HCT116 (cell line): Measurements from ENCODE around the gene CELSR3. TPM values are rescaled to one million over a fixed set of nuclear protein-coding genes. Genes with fewer than 3 reads are reported as not detected.

Experiments
- ATAC-seq: fragments of 200-7000 bp; cut with Tn5 transposase; 2 replicates; pipeline ENCODE4 v1.9.1; 2020; ENCODE audit warnings: mild to moderate bottlenecking, moderate library complexity
- BruUV-seq: library from RNA; stranded (reverse); fragments of 400-500 nt; replicated peaks from 2 replicates; lab custom pipeline; 2021; lab: Mats Ljungman, UMichigan
- CTCF ChIA-PET: fragments of 300-600 bp; sonication (Branson Sonifier 250); formaldehyde crosslinking; loops from one replicate; lab custom pipeline; 2021; ENCODE audit warnings: antibody characterized with exemption; lab: Charles Lee
- POLR2A ChIA-PET: fragments of 300-600, 350-600 bp; sonication (Branson Sonifier 250); formaldehyde crosslinking; loops from one replicate; lab custom pipeline; 2021; ENCODE audit warnings: antibody characterized with exemption; lab: Charles Lee
- RAD21 ChIA-PET, 2 experiments: fragments of 300-600 bp; sonication (Branson Sonifier 250); formaldehyde crosslinking; loops; one replicate each; lab custom pipeline; 2023; ENCODE audit warnings: low total read pairs in 2 of 2; ENCODE audit not compliant: uncharacterized antibody in 2 of 2, unreplicated experiment in 2 of 2, low non-redundant PET in 1 of 2; lab: Charles Lee
- DNase-seq: peaks from one replicate; pipeline ENCODE4 v3.0.0-alpha.2; 2010; ENCODE audit warnings: low read depth, low spot score
- H2AFZ ChIP-seq: fragments of 200-600 bp; shearing (Covaris generic), sonication (generic); 2 replicates; pipeline ENCODE4 v1.6.1; 2017; ENCODE audit warnings: low read depth, mixed run types, mixed read lengths, antibody characterized with exemption, low read length; ENCODE audit not compliant: poor library complexity, severe bottlenecking
- H3K27ac ChIP-seq: 2 replicates; pipeline ENCODE4 v1.5.1; 2012; ENCODE audit warnings: low read depth, low read length
- H3K27me3 ChIP-seq: fragments of 200-600 bp; sonication (generic); 2 replicates; pipeline ENCODE4 v1.6.1; 2016; ENCODE audit warnings: mixed run types, low read length, mixed read lengths; ENCODE audit not compliant: insufficient read depth
- H3K36me3 ChIP-seq, 2 experiments: fragments of 200-500 bp in 1 of 2; fragments of 200-600 bp in 1 of 2; sonication (Bioruptor generic) in 1 of 2; sonication (generic) in 1 of 2; 2 replicates each; pipeline versions ENCODE4 v1.5.1 to v1.6.1; 2014 to 2016; ENCODE audit warnings: low read length in 2 of 2, inconsistent platforms in 1 of 2, mixed read lengths in 1 of 2, mixed run types in 1 of 2; ENCODE audit not compliant: insufficient read depth in 2 of 2, control insufficient read depth in 1 of 2
- H3K4me1 ChIP-seq, 2 experiments: fragments of 200-600 bp in 1 of 2; sonication (generic) in 1 of 2; 2 replicates each; pipeline versions ENCODE4 v1.5.1 to v1.6.1; 2012 to 2017; ENCODE audit warnings: low read length in 2 of 2, inconsistent platforms in 1 of 2, mild to moderate bottlenecking in 1 of 2, mixed read lengths in 1 of 2, mixed run types in 1 of 2, moderate library complexity in 1 of 2; ENCODE audit not compliant: insufficient read depth in 2 of 2, control insufficient read depth in 1 of 2
- H3K4me2 ChIP-seq: fragments of 200-600 bp; sonication (generic); 2 replicates; pipeline ENCODE4 v1.6.1; 2017; ENCODE audit warnings: mixed run types, low read length, mixed read lengths
- H3K4me3 ChIP-seq, 2 experiments: fragments of 200-600 bp in 1 of 2; sonication (generic) in 1 of 2; replicated peaks in 1 of 2; 2 replicates each; pipeline ENCODE4 v1.5.1; 2011 to 2016; ENCODE audit warnings: low read length in 2 of 2, control low read depth in 1 of 2, low read depth in 1 of 2, mild to moderate bottlenecking in 1 of 2, mixed read lengths in 1 of 2, mixed run types in 1 of 2
- H3K79me2 ChIP-seq: fragments of 200-600 bp; sonication (generic); 2 replicates; pipeline ENCODE4 v1.6.1; 2017; ENCODE audit warnings: mild to moderate bottlenecking, mixed run types, low read length, moderate library complexity, mixed read lengths; ENCODE audit not compliant: insufficient read depth
- H3K9ac ChIP-seq: fragments of 200-600 bp; sonication (generic); 2 replicates; pipeline ENCODE4 v1.6.1; 2016; ENCODE audit warnings: low read length, mixed read lengths
- H3K9me2 ChIP-seq: fragments of 200-600 bp; sonication (generic), shearing (Covaris generic); 2 replicates; pipeline ENCODE4 v1.6.1; 2017; ENCODE audit warnings: mixed run types, mild to moderate bottlenecking, moderate library complexity; ENCODE audit not compliant: insufficient read depth
- H3K9me3 ChIP-seq, 2 experiments: fragments of 200-500 bp in 1 of 2; fragments of 200-600 bp in 1 of 2; sonication (Bioruptor generic) in 1 of 2; sonication (generic) in 1 of 2; 2 replicates each; pipeline ENCODE4 v1.6.1; 2014 to 2017; ENCODE audit warnings: low read length in 2 of 2, mixed read lengths in 2 of 2, inconsistent platforms in 1 of 2, low read depth in 1 of 2, mild to moderate bottlenecking in 1 of 2, mixed run types in 1 of 2, moderate library complexity in 1 of 2; ENCODE audit not compliant: control insufficient read depth in 1 of 2, insufficient read depth in 1 of 2
- H4K20me1 ChIP-seq: fragments of 200-600 bp; sonication (generic), shearing (Covaris generic); 2 replicates; pipeline ENCODE4 v1.6.1; 2017; ENCODE audit warnings: mixed run types, mild to moderate bottlenecking, moderate library complexity; ENCODE audit not compliant: insufficient read depth
- ATF3 ChIP-seq: IDR thresholded peaks from 2 replicates; pipeline ENCODE4 v1.6.1; 2012
- CBX3 ChIP-seq: IDR thresholded peaks from 2 replicates; pipeline ENCODE4 v1.6.1; 2012; ENCODE audit warnings: low read depth
- CEBPB ChIP-seq: IDR thresholded peaks from 2 replicates; pipeline ENCODE4 v1.6.1; 2012; ENCODE audit warnings: low read depth
- CTCF ChIP-seq, 3 experiments: fragments of 200-600 bp in 1 of 3; sonication (generic) in 1 of 3; IDR thresholded peaks in 2 of 3; conservative IDR thresholded peaks in 1 of 3; 2 replicates each; pipeline ENCODE4 v1.5.1; 2012 to 2017; ENCODE audit warnings: low read depth in 2 of 3, low read length in 2 of 3, antibody characterized with exemption in 1 of 3, borderline replicate concordance in 1 of 3, control low read depth in 1 of 3, mild to moderate bottlenecking in 1 of 3, mixed read lengths in 1 of 3, mixed run types in 1 of 3, moderate library complexity in 1 of 3; ENCODE audit not compliant: insufficient read depth in 1 of 3
- EGR1 ChIP-seq: IDR thresholded peaks from 2 replicates; pipeline ENCODE4 v1.6.1; 2012; ENCODE audit warnings: low read depth
- EZH2 ChIP-seq: fragments of 200-600 bp; sonication (generic); IDR thresholded peaks from 2 replicates; pipeline ENCODE4 v1.6.1; 2017; ENCODE audit warnings: antibody characterized with exemption, mixed run types
- EZH2phosphoT487 ChIP-seq: fragments of 200-600 bp; IDR thresholded peaks from 2 replicates; pipeline ENCODE4 v1.6.1; 2018; ENCODE audit warnings: antibody characterized with exemption, borderline replicate concordance
- JUND ChIP-seq: IDR thresholded peaks from 2 replicates; pipeline ENCODE4 v1.6.1; 2012
- MAX ChIP-seq: IDR thresholded peaks from 2 replicates; pipeline ENCODE4 v1.6.1; 2012
- POLR2A ChIP-seq: IDR thresholded peaks from 2 replicates; pipeline ENCODE4 v1.7.0; 2011; ENCODE audit warnings: borderline replicate concordance; ENCODE audit not compliant: insufficient read depth, insufficient read length; ENCODE audit errors: extremely low read depth
- POLR2AphosphoS5 ChIP-seq: IDR thresholded peaks from 2 replicates; pipeline ENCODE4 v1.6.1; 2011; ENCODE audit warnings: mild to moderate bottlenecking, low read depth, low read length, moderate library complexity
- RAD21 ChIP-seq: IDR thresholded peaks from 2 replicates; pipeline ENCODE4 v1.6.1; 2012; ENCODE audit warnings: low read depth, mild to moderate bottlenecking
- SIN3A ChIP-seq: IDR thresholded peaks from 2 replicates; pipeline ENCODE4 v1.6.1; 2012; ENCODE audit warnings: low read depth
- SP1 ChIP-seq: IDR thresholded peaks from 2 replicates; pipeline ENCODE4 v1.6.1; 2012; ENCODE audit warnings: low read depth
- TCF7L2 ChIP-seq: IDR thresholded peaks from 2 replicates; pipeline ENCODE4 v1.7.0; 2011; ENCODE audit warnings: borderline replicate concordance, inconsistent platforms; ENCODE audit not compliant: insufficient read depth, insufficient read length; ENCODE audit errors: extremely low read depth
- ZFX ChIP-seq: fragments of 450-650 bp; IDR thresholded peaks from 2 replicates; pipeline ENCODE4 v1.6.1; 2017
- ZNF274 ChIP-seq: fragments of 200-500 bp; sonication (Bioruptor generic); IDR thresholded peaks from 2 replicates; pipeline ENCODE4 v1.6.1; 2014; ENCODE audit warnings: mild to moderate bottlenecking, low read depth, low read length, inconsistent platforms
- intact Hi-C: fragments of 100-400 bp; cut with micrococcal nuclease; formaldehyde crosslinking; loops from 2 replicates; pipeline ENCODE4 v1.10.0; 2022
- total RNA-seq: library from RNA; stranded (reverse); gene quantifications from one replicate; pipeline ENCODE4 v1.2.1, GENCODE V29; 2021; ENCODE audit not compliant: unreplicated experiment
- TF ChIP-seq, protein P1 (sequence below): IDR thresholded peaks from 2 replicates; pipeline ENCODE4 v1.6.1; 2012; ENCODE audit warnings: low read depth
- TF ChIP-seq, protein P2 (sequence below): IDR thresholded peaks from 2 replicates; pipeline ENCODE4 v1.6.1; 2011; ENCODE audit warnings: mild to moderate bottlenecking, low read length, moderate library complexity; ENCODE audit not compliant: insufficient replicate concordance; ENCODE audit errors: extremely low read depth

The CELSR3 gene
- total RNA-seq, 1 experiment from 2014 or later = 7.8 TPM

DNA sequence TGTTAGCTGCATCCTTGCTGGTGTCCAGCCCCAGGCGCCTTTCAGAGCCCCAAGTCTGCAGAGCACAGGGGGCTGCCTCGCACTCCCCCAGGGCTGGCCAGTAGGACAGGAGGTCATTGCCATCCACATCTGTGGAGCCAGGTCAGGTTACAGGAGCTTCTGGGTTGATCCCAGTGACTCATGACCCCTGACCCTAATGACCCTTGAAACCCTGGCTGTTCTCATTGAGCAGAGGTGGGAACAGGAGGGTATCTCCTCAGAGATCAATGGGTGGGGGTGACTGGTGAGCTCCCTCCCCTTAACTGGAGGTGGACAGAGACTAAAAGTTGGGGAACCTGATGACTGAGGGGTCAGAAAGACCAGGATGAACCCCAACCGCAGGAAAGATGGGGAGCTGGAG lies 21.3 kb downstream of the CELSR3 start:
- no peak for DNase-seq
- ChIA-PET CTCF (no interaction called here), RAD21 (no interaction called here)
- Histone ChIP-seq H3K27ac (no peak overlapping the region), H3K9ac (no peak overlapping the region), H3K4me1 (peaks cover 3% of the 10 kb centered on the region in 2 experiments), H3K9me3 (no peaks in the 10 kb centered on the region), H3K27me3 (no peaks in the 10 kb centered on the region), H3K36me3 (no peaks in the 10 kb centered on the region), H3K4me3 (no peak overlapping the region), H3K79me2 (no peaks in the 10 kb centered on the region), H2AFZ (no peak overlapping the region), H3K4me2 (no peak overlapping the region), H3K9me2 (no peaks in the 10 kb centered on the region)
- BruUV-seq = no TSS peak
- no peak for ATAC-seq
- intact Hi-C loops = no loop called here
- TF ChIP-seq SP1 (no peak), RAD21 (no peak), MAX (no peak), JUND (no peak), POLR2AphosphoS5 (no peak), SIN3A (no peak), ZFX (no peak), EZH2phosphoT487 (no peak), TCF7L2 (no peak), POLR2A (no peak), ZNF274 (no peak), EGR1 (no peak), CEBPB (no peak), CTCF (IDR thresholded peaks at IDR 0.05 in 2 of 3, conservative IDR thresholded peaks at IDR 0.05 in 1 of 3; ENCODE audit: borderline replicate concordance in 1 of 3, insufficient read depth in 1 of 3, low read depth in 2 of 3, low read length in 2 of 3) (no peak), CBX3 (no peak), EZH2 (no peak), ATF3 (no peak)
- TF ChIP-seq, protein P1, sequence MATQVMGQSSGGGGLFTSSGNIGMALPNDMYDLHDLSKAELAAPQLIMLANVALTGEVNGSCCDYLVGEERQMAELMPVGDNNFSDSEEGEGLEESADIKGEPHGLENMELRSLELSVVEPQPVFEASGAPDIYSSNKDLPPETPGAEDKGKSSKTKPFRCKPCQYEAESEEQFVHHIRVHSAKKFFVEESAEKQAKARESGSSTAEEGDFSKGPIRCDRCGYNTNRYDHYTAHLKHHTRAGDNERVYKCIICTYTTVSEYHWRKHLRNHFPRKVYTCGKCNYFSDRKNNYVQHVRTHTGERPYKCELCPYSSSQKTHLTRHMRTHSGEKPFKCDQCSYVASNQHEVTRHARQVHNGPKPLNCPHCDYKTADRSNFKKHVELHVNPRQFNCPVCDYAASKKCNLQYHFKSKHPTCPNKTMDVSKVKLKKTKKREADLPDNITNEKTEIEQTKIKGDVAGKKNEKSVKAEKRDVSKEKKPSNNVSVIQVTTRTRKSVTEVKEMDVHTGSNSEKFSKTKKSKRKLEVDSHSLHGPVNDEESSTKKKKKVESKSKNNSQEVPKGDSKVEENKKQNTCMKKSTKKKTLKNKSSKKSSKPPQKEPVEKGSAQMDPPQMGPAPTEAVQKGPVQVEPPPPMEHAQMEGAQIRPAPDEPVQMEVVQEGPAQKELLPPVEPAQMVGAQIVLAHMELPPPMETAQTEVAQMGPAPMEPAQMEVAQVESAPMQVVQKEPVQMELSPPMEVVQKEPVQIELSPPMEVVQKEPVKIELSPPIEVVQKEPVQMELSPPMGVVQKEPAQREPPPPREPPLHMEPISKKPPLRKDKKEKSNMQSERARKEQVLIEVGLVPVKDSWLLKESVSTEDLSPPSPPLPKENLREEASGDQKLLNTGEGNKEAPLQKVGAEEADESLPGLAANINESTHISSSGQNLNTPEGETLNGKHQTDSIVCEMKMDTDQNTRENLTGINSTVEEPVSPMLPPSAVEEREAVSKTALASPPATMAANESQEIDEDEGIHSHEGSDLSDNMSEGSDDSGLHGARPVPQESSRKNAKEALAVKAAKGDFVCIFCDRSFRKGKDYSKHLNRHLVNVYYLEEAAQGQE = no peak
- TF ChIP-seq, protein P2, sequence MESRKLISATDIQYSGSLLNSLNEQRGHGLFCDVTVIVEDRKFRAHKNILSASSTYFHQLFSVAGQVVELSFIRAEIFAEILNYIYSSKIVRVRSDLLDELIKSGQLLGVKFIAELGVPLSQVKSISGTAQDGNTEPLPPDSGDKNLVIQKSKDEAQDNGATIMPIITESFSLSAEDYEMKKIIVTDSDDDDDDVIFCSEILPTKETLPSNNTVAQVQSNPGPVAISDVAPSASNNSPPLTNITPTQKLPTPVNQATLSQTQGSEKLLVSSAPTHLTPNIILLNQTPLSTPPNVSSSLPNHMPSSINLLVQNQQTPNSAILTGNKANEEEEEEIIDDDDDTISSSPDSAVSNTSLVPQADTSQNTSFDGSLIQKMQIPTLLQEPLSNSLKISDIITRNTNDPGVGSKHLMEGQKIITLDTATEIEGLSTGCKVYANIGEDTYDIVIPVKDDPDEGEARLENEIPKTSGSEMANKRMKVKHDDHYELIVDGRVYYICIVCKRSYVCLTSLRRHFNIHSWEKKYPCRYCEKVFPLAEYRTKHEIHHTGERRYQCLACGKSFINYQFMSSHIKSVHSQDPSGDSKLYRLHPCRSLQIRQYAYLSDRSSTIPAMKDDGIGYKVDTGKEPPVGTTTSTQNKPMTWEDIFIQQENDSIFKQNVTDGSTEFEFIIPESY = no peak
- TF ChIP-seq, all 23 proteins: peak for 0
- no peaks in the 10 kb centered on the region for H4K20me1 ChIP-seq
- POLR2A ChIA-PET = no interaction called here
